T-helper 17 cell (primary cell): ENCODE data around the gene SYCP2L. TPM values are rescaled to one million over a fixed set of nuclear protein-coding genes. Genes with fewer than 3 reads are reported as not detected.
A peak's percentile ranks its signal among the peaks of the same experiment; 100 is the strongest.
"Not testable (repeated sequence)": the region's sequence is repeated elsewhere in the genome, so short reads cannot be mapped to it uniquely, and the experiment has no call there.

Source experiments
- ATAC-seq: fragments of 150-1000 bp; cut with Tn5 transposase; 2 replicates; pipeline ENCODE4 v1.10.0; 2021; ENCODE audit warnings: mild to moderate bottlenecking, moderate library complexity
- DNase-seq, 3 donors: peaks; one replicate each; pipeline versions ENCODE4 v3.0.0 to v3.0.0-alpha.2; 2020 to 2021
- H3K9me3 ChIP-seq: one replicate; pipeline ENCODE4 v1.7.0; 2013; ENCODE audit warnings: low read length, mild to moderate bottlenecking; ENCODE audit not compliant: control insufficient read depth, poor library complexity, severe bottlenecking
- H3K27ac Mint-ChIP-seq: one replicate; pipeline ENCODE4 v1.8.0; 2022; ENCODE audit warnings: mild to moderate bottlenecking, moderate library complexity, mixed read lengths
- H3K27me3 Mint-ChIP-seq: one replicate; pipeline ENCODE4 v1.8.0; 2022; ENCODE audit warnings: mixed read lengths
- H3K36me3 Mint-ChIP-seq: one replicate; pipeline ENCODE4 v1.8.0; 2022; ENCODE audit warnings: low read depth, mixed read lengths
- H3K4me1 Mint-ChIP-seq: one replicate; pipeline ENCODE4 v1.8.0; 2022; ENCODE audit warnings: mild to moderate bottlenecking, mixed read lengths
- H3K4me3 Mint-ChIP-seq: one replicate; pipeline ENCODE4 v1.8.0; 2022; ENCODE audit warnings: mild to moderate bottlenecking, moderate library complexity, mixed read lengths
- total RNA-seq, 4 donors: library from RNA in 2 of 4; stranded (reverse) in 2 of 4; gene quantifications; one replicate each; pipeline ENCODE4 v1.2.3 and lab custom pipeline; 2022 to 2026

Gene SYCP2L
- total RNA-seq, 2 donors from 2014 or later = not detected

GRCh38 chr6:10861086-10861485 lies 25.8 kb upstream of the SYCP2L start:
- no peak overlapping the region for H3K27ac Mint-ChIP-seq
- ATAC-seq = no peak

GRCh38 chr6:10862361-10862760 lies 24.5 kb upstream of the SYCP2L start:
- no peaks in the 10 kb centered on the region for H3K9me3 ChIP-seq
- Mint-ChIP-seq H3K36me3 (no peaks in the 10 kb centered on the region), H3K27me3 (peaks cover 11% of the 10 kb centered on the region), H3K4me1 (no peaks in the 10 kb centered on the region), H3K27ac (no peak overlapping the region), H3K4me3 (no peak overlapping the region)
- ATAC-seq (no peak), DNase-seq (no peak)

More at GRCh38 chr6:10861086-10861485, 25.8 kb upstream of the SYCP2L start:
- Mint-ChIP-seq H3K4me3 (no peak overlapping the region), H3K4me1 (no peaks in the 10 kb centered on the region), H3K36me3 (no peaks in the 10 kb centered on the region), H3K27me3 (peaks cover 23% of the 10 kb centered on the region)
- H3K9me3 ChIP-seq = no peaks in the 10 kb centered on the region
- DNase-seq = no peak

- H3K27me3 Mint-ChIP-seq, DNase-seq, H3K4me1 Mint-ChIP-seq, H3K36me3 Mint-ChIP-seq, H3K27ac Mint-ChIP-seq, ATAC-seq, H3K9me3 ChIP-seq, H3K4me3 Mint-ChIP-seq: not testable (repeated sequence)
These were observed 23.8 kb upstream of the SYCP2L start for GRCh38 chr6:10863031-10863430.

GRCh38 chr6:10866709-10867108 lies 20.1 kb upstream of the SYCP2L start:
- H3K4me3 Mint-ChIP-seq, ATAC-seq, H3K4me1 Mint-ChIP-seq, H3K27ac Mint-ChIP-seq, DNase-seq, H3K36me3 Mint-ChIP-seq, H3K9me3 ChIP-seq: not testable (repeated sequence)
- peaks cover 12% of the 10 kb centered on the region for H3K27me3 Mint-ChIP-seq

GRCh38 chr6:10867952-10868351 lies 18.9 kb upstream of the SYCP2L start:
- ATAC-seq (no peak), DNase-seq (no peak)
- H3K9me3 ChIP-seq = no peaks in the 10 kb centered on the region
- peaks cover 12% of the 10 kb centered on the region for H3K27me3 Mint-ChIP-seq
- no peak overlapping the region for H3K27ac Mint-ChIP-seq
- H3K36me3 Mint-ChIP-seq = no peaks in the 10 kb centered on the region
- no peak overlapping the region for H3K4me3 Mint-ChIP-seq
- H3K4me1 Mint-ChIP-seq = no peaks in the 10 kb centered on the region

- H3K9me3 ChIP-seq = no peaks in the 10 kb centered on the region
- ATAC-seq (no peak), DNase-seq (no peak)
- Mint-ChIP-seq H3K27me3 (peaks cover 36% of the 10 kb centered on the region), H3K36me3 (no peaks in the 10 kb centered on the region), H3K27ac (no peak overlapping the region), H3K4me1 (no peaks in the 10 kb centered on the region), H3K4me3 (no peak overlapping the region)
These were observed 13.5 kb upstream of the SYCP2L start for GRCh38 chr6:10873374-10873773.

GRCh38 chr6:10874207-10874606 lies 12.6 kb upstream of the SYCP2L start:
- DNase-seq (no peak), ATAC-seq (no peak)
- H3K4me3 Mint-ChIP-seq = no peak overlapping the region
- H3K4me1 Mint-ChIP-seq = no peaks in the 10 kb centered on the region
- no peaks in the 10 kb centered on the region for H3K36me3 Mint-ChIP-seq
- no peak overlapping the region for H3K27ac Mint-ChIP-seq
- H3K27me3 Mint-ChIP-seq = peaks cover 40% of the 10 kb centered on the region
- no peaks in the 10 kb centered on the region for H3K9me3 ChIP-seq

- ATAC-seq = no peak
- no peaks in the 10 kb centered on the region for H3K4me1 Mint-ChIP-seq
- no peak overlapping the region for H3K27ac Mint-ChIP-seq
- peaks cover 40% of the 10 kb centered on the region for H3K27me3 Mint-ChIP-seq
- H3K36me3 Mint-ChIP-seq = no peaks in the 10 kb centered on the region
- no peak for DNase-seq
- no peak overlapping the region for H3K4me3 Mint-ChIP-seq
- H3K9me3 ChIP-seq = no peaks in the 10 kb centered on the region
These were observed 11.8 kb upstream of the SYCP2L start for GRCh38 chr6:10875026-10875425.

- DNase-seq (no peak), ATAC-seq (no peak)
- Mint-ChIP-seq H3K4me3 (no peak overlapping the region), H3K27ac (no peak overlapping the region), H3K27me3 (peaks cover 54% of the 10 kb centered on the region), H3K36me3 (no peaks in the 10 kb centered on the region), H3K4me1 (no peaks in the 10 kb centered on the region)
- no peaks in the 10 kb centered on the region for H3K9me3 ChIP-seq
These were observed 9.8 kb upstream of the SYCP2L start for GRCh38 chr6:10877012-10877411.

GRCh38 chr6:10877871-10878270 lies 9.0 kb upstream of the SYCP2L start:
- H3K4me1 Mint-ChIP-seq = peaks cover 4% of the 10 kb centered on the region
- ATAC-seq (no peak), DNase-seq (no peak)

GRCh38 chr6:10880366-10880765 lies 6.5 kb upstream of the SYCP2L start:
- Mint-ChIP-seq H3K4me1 (peaks cover 7% of the 10 kb centered on the region), H3K27ac (no peak overlapping the region), H3K27me3 (peaks cover 65% of the 10 kb centered on the region), H3K4me3 (no peak overlapping the region), H3K36me3 (no peaks in the 10 kb centered on the region)
- no peaks in the 10 kb centered on the region for H3K9me3 ChIP-seq
- DNase-seq (no peak), ATAC-seq (no peak)

More at GRCh38 chr6:10877871-10878270, 9.0 kb upstream of the SYCP2L start:
- no peak overlapping the region for H3K27ac Mint-ChIP-seq
- peaks cover 62% of the 10 kb centered on the region for H3K27me3 Mint-ChIP-seq
- H3K4me3 Mint-ChIP-seq = no peak overlapping the region
- no peaks in the 10 kb centered on the region for H3K36me3 Mint-ChIP-seq
- no peaks in the 10 kb centered on the region for H3K9me3 ChIP-seq

- H3K4me1 Mint-ChIP-seq, H3K27ac Mint-ChIP-seq, ATAC-seq, H3K4me3 Mint-ChIP-seq, H3K9me3 ChIP-seq, DNase-seq, H3K36me3 Mint-ChIP-seq: not testable (repeated sequence)
- H3K27me3 Mint-ChIP-seq = peaks cover 79% of the 10 kb centered on the region
These were observed 4.6 kb upstream of the SYCP2L start for GRCh38 chr6:10882253-10882630.

- H3K27me3 Mint-ChIP-seq = peaks cover 84% of the 10 kb centered on the region
These were observed 4.1 kb upstream of the SYCP2L start for GRCh38 chr6:10882657-10883171.

GRCh38 chr6:10883312-10884244 lies 3.3 kb upstream of the SYCP2L start:
- peak overlapping the region; percentile 34 for H3K27ac Mint-ChIP-seq
- DNase-seq = no peak
- peaks cover 88% of the 10 kb centered on the region for H3K27me3 Mint-ChIP-seq
- H3K4me3 Mint-ChIP-seq = no peak overlapping the region
- peaks cover 2% of the 10 kb centered on the region for H3K36me3 Mint-ChIP-seq
- no peak for ATAC-seq
- peaks cover 9% of the 10 kb centered on the region for H3K4me1 Mint-ChIP-seq
- H3K9me3 ChIP-seq = no peaks in the 10 kb centered on the region

More at GRCh38 chr6:10882657-10883171, 4.1 kb upstream of the SYCP2L start:
- Mint-ChIP-seq H3K4me3 (no peak overlapping the region), H3K4me1 (peaks cover 7% of the 10 kb centered on the region), H3K36me3 (peaks cover under 1% of the 10 kb centered on the region), H3K27ac (no peak overlapping the region)
- no peaks in the 10 kb centered on the region for H3K9me3 ChIP-seq
- no peak for DNase-seq
- ATAC-seq = no peak
